NCI-H748 (cell line): Measurements from ENCODE around the gene PTPRR.

Experiments used
- DNase-seq: peaks from one replicate; lab custom pipeline; 2025; ENCODE audit not compliant: unreplicated experiment; lab: John Stamatoyannopoulos, UW

Gene PTPRR

GRCh38 chr12:70919176-70919575 is 1.4 kb downstream of the PTPRR start:
- peak; percentile 21 for DNase-seq

- no peak for DNase-seq
Observed at GRCh38 chr12:70918321-70918720, 2.2 kb downstream of the PTPRR start.

GRCh38 chr12:70910666-70911065 is 9.9 kb downstream of the PTPRR start:
- no peak for DNase-seq

GRCh38 chr12:70908978-70909377 is 11.6 kb downstream of the PTPRR start:
- DNase-seq: no peak

- no peak for DNase-seq
Observed at GRCh38 chr12:70907412-70907811, 13.1 kb downstream of the PTPRR start.

- no peak for DNase-seq
Observed at GRCh38 chr12:70895956-70896355, 24.6 kb downstream of the PTPRR start.

GRCh38 chr12:70892593-70892992 is 27.9 kb downstream of the PTPRR start:
- DNase-seq: no peak

GRCh38 chr12:70890895-70891832 is 29.4 kb downstream of the PTPRR start:
- no peak for DNase-seq

- DNase-seq: no peak
Observed at GRCh38 chr12:70885956-70886355, 34.6 kb downstream of the PTPRR start.

GRCh38 chr12:70883855-70884254 is 36.7 kb downstream of the PTPRR start:
- DNase-seq: no peak

GRCh38 chr12:70880744-70881143 is 39.8 kb downstream of the PTPRR start:
- no peak for DNase-seq

GRCh38 chr12:70876952-70877351 is 43.6 kb downstream of the PTPRR start:
- no peak for DNase-seq

- no peak for DNase-seq
Observed at GRCh38 chr12:70875628-70876027, 44.9 kb downstream of the PTPRR start.

- no peak for DNase-seq
Observed at GRCh38 chr12:70854881-70855568, 65.5 kb downstream of the PTPRR start.

- DNase-seq: no peak
Observed at GRCh38 chr12:70854138-70854537, 66.4 kb downstream of the PTPRR start.

- DNase-seq: no peak
Observed at GRCh38 chr12:70853326-70853725, 67.2 kb downstream of the PTPRR start.

GRCh38 chr12:70852416-70853150 is 68.0 kb downstream of the PTPRR start:
- peak; percentile 16 for DNase-seq

GRCh38 chr12:70849265-70849960 is 71.1 kb downstream of the PTPRR start:
- DNase-seq: peak; percentile 10

- peak; percentile 4 for DNase-seq
Observed at GRCh38 chr12:70847871-70848270, 72.7 kb downstream of the PTPRR start.

GRCh38 chr12:70845268-70845667 is 75.3 kb downstream of the PTPRR start:
- no peak for DNase-seq

GRCh38 chr12:70843363-70843762 is 77.2 kb downstream of the PTPRR start:
- no peak for DNase-seq
